Measurements from ENCODE around the gene GC. TPM values are rescaled to one million over a fixed set of nuclear protein-coding genes. Genes with fewer than 3 reads are reported as not detected.

The GC gene
- total RNA-seq, 1 experiment from 2014 or later = not detected

Other genes with a start within 250 kb of the GC start
- gene NPFFR2, start 247.9 kb upstream of the GC start, total RNA-seq (2014; rRNA removed; shearing (Covaris generic)) = 0.10 TPM in 1 of 2 replicates, not detected in the other

Measured in RPMI7951 (cell line).